GM18907 (cell line): Measurements from ENCODE around the gene CSNK1G2.

Experiments
- ATAC-seq: cut with Tn5 transposase; IDR thresholded peaks from one replicate; pipeline ENCODE4 v1.9.1; 2021; ENCODE audit warnings: mild to moderate bottlenecking, moderate library complexity; ENCODE audit not compliant: unreplicated experiment

The CSNK1G2 gene

DNA sequence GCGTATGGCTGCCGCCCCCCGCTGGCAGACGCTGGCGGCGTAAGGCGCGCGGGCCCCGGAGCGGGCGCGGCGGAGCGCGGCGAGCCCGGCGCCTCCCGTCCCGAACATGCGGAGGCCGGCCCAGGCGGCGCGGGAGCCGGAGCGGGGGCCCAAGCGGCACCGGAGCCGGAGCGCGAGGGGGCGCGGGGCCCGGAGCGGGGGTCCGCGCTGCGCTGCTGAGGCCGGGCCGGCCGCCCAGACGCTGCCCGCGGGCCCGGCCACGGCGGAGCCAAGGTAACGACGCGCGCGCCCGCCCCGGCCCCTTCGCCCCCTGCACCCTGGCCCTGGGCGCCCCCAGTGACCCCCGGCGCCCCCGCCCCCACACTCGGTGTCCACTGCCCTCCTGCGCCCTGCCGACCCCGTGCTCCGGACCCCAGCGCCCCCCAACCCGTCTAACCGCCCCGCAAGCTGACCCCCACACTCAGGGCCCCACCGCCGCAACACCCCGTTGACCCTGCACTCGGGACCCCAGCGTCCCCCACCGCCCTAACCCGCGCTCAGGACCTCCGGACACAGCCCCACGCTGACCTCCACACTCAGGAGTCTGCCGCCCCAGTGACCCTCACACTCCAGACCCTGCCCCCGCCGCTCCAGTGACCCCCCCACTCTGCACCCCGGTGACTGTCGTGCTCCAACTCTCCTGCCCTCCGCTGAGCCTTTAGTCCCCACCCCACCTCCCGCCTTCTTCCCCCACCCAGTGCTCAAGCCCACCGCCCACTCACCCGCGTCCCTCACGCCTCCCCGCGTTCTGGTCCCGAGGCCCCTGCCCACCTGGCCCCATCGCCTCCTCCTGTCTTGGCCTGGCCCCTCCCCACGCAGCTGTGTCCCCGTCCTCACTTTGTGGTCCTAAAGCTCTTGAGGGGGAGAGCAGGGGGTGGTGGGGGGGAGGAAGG, at the start of gene CSNK1G2:
Gene CSNK1G2, plus strand, starts transcription at position 27 of the 932 bp plus-strand sequence. CDS start 28,601 bp downstream, outside the sequence.
- ATAC-seq, result peak; percentile 54

DNA sequence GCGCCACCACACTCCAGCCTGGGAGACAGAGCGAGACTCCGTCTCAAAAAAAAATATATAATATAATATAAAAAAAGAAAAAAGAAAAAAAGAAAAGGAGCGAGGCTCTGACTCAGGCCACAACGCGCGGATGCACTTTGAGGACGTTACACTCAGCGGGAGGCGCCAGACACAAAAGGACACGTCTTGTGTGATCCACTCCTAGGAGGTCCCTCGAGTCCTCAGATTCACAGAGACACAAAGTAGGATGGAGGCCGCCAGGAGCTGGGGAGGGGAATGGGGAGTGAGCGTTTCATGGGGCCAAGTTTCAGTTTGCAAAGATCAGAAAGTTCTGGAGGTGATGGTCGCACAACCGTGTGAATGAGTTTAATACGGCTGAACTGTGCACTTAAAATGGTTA, 47.2 kb upstream of the CSNK1G2 start:
- ATAC-seq, result no peak

DNA sequence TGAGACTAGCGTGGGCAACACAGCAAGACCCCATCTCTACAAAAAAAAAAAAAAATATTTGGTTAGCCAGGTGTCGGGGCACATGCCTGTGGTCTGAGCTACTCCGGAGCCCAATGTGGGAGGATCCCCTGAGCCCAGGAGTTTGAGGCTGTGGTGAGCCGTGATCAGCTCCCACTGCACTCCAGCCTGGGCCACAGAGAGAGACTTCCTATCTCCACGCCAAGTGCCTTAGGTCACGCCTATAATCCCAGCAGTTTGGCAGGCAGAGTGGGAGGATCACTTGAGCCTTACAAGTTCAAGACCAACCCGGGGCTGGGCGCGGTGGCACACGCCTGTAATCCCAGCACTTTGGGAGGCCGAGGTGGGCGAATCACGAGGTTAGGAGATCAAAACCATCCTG, 44.5 kb upstream of the CSNK1G2 start:
- no peak for ATAC-seq

DNA sequence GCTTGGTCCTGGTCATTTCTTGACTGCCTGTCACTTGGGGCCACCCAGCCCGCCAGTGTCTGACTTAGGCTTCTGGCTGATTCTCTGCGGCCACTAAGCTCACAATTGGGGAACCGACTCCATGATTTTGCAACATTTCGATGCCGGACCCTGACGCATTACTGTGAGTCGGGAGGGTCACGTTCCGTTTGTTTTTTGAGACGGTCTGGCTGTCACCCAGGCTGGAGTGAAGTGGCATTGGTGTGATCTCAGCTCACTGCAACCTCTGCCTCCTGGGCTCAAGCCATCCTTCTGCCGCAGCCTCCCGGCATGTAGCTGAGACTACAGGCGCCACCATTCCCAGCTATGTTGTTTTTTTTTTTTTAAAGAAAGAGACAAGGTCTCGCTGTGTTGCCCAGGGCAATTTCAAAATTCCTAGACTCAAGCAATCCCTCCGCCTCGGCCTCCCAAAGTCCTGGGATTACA, 39.0 kb upstream of the CSNK1G2 start:
- no peak for ATAC-seq

DNA sequence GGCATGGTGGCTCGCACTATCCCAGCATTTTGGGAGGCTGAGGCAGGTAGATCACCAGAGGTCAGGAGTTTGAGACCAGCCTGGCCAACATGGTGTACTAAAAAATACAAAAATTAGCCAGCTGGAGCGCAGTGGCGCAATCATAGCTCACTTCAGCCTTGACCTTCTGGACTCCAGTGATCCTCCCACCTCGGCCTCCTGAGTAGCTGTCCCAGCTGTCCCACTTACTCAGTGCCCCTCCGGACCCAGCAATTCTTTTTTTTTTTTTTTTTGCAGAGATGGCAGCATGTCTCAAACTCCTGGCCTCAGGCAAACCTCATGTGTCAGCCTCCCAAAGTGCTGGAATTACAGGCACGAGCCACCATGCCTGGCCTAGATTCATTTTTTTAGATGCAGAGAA, 38.0 kb upstream of the CSNK1G2 start:
- ATAC-seq, result no peak

DNA sequence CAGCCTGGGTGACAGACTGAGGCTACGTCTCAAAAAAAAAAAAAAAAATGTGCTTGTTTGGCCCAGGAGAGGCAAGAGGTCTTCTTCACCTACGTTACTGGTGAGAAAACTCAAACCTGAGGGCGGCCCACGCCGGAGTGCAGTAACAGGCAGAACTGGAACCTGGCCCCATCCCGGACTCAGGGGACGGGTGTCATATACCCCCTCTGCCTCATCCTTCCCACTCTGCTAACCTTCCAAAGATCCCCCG, 36.2 kb upstream of the CSNK1G2 start:
- ATAC-seq, result peak; percentile 2

DNA sequence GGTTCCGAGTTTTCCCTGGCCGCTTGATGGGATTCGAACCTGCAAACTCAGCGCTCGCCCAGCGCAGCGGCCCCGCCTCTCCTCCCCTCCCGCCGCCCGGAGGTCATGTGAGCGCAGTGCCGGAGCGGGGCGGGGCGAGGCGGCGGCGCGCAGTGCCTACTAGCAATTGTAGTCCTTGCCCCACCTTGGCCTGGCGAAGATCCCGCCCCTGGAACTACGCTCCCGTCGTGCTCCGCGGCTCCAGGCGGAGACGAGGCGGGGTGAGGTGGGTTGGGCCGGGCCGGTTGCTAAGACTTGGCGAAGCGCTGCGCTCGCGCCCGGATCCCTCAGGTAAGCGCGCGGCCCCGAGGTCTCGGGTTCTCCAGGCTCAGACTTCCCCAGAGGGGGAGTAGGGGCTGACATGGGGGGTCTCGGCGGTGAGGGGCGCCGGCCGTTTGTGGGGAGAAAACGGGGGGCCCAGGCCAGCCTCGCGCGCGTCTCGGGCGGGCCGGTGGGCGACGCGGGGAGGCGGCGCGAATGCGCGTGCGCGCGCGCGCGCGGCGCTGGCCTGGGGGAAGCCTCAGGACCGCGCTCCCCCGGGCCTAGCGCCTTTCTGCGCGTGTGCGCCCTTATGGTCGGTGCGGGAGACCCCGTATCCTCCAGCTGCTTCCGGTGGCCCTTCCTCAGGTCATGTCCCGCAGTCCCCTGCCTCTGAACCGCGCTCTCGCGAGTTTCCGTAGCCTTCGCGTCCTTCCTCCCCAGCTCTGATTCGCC, 35.7 kb upstream of the CSNK1G2 start, which contains the start of the genes ADAT3 and SCAMP4:
Gene ADAT3, plus strand, starts transcription at position 290 of the 753 bp plus-strand sequence. CDS start 6,649 bp downstream, outside the sequence.
Gene SCAMP4, plus strand, starts transcription at position 290 of the 753 bp plus-strand sequence. CDS start 9,621 bp downstream, outside the sequence.
- ATAC-seq, result peak; percentile 76

DNA sequence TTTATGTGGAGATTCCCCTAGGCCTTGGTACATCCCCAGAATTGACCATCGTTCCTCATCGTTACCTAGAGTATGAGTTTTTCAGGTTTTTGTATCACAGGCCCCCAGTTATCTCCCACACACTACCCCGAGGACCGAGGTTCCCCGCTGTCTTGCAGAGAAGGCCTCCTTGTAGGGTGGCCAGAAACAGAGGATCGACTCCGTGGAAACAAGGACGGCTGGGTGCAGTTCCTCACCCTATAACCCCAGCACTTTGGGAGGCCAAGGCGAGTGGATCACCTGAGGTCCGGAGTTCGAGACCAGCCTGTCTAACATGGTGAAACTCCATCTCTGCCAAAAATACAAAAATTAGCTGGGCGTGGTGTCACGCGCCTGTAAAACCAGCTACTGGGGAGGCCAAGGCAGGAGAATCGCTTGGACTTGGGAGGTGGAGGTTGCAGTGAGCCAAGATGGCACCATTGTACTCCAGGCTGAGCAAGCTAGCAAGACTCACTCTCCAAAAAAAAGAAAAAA, 35.1 kb upstream of the CSNK1G2 start:
- ATAC-seq, result no peak

DNA sequence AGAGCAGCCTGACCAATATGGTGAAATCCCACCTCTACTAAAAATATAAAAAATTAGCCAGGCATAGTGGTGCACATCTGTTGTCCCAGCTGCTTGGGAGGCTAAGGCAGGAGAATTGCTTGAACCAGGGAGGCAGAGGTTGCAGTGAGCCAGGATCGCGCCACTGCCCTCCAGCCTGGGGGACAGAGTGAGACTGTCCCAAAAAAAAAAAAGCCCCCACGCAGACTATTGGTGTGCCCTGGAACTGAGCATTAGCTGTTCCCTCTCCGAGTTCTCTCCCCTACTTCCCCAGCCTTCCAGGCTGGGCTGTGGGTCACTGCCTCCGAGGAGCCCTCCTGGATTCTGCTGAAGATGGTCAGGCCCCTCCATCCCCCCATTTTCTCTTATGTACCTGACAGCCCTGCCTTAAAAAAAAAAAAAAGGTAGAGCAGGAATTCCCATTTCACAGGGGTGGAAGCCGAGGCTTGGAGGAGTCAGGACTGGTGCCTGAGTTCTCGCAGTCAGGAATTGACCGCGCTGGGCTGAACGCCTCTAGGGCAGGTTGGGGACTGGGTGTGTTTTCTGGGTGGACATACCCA, 33.9 kb upstream of the CSNK1G2 start:
- ATAC-seq, result no peak

DNA sequence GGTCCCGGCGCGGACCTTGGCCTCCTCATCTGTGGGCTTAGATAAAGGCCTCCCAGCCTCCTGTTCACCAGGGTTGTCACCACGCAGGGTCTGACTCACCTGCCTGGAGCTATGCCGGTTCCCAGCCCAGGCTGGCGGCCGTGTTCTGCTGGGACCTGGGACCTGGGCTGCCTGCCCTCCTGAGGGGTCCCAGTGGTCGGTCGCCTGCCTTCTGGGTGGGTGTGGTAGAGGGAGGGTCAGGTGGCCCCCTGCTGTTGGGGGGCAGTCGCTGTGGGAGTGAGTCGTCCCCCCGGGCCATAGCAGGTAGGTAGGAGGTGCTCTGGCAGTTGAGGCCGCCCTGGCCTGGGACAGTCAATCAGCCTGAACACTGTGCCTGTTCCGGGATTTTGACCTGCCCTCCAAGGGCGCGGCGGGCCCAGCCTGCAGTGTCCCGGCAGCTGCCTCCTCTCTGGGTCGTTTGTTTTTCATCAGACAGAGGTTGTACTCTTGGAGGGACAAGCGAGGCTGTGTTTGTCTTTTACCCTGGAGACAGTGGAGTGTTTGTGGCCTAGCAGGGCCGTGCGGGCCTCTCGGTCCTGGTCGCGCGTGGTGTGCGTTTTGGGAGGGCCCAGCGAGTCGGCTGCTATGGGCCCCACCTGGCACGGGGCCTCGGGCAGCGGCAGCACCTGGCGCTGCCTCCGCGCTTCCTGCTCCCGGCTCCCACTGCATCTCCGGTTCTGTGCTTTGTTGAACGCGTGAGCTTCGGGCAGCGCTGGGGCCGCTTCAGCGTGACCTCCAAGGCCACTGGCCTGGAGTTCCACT, 33.2 kb upstream of the CSNK1G2 start:
- ATAC-seq, result no peak

DNA sequence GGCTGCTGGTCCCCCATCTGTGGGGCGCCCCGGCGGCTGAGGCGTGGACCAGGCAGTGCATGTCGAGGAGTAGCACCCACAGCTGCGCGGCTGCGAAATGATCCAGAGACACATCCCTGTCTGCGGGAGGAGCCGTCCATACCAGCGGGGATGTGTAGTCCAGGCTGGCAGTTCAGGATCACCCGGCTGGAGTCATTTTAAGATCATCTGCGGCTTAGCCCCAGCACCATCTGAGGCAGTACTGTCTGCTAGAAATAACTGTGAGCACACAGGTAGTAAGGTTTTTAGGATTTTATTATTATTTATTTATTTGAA, 32.7 kb upstream of the CSNK1G2 start:
- ATAC-seq, result no peak

DNA sequence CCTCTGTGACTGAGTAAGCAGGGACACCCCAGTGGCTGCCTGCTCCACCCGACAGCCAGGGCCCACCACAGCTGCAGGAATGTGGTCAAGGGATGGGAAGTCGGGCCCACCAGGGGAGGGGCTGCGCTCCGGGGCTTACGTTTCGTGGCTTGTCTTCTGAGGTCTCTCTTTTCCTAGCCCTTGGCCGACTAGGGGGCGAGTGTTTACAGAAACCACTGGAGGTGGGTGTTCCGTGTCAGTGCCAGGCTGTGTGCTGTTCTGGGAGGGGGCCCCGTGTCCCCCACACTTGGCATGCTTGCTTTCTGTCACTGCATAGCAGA, 31.3 kb upstream of the CSNK1G2 start:
- ATAC-seq, result no peak

DNA sequence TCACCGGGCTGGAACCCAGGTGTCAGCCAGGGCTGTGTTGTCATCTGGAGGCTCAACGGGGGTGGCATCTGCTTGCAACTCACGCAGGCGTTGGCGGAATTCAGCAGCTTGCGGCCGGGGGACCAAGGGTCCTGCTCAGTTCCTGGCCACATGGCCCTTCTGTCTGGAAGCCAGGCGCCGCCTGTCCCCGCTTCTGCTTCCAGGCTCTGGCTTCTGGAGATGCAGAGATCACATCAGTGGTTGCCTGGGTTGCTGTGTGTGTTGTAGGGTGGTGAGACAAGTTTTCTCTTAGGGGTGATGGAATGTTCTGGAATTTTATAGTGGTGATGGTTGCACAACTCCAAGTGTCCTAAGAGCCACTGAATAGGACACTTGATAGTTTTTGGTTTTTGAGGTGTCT, 30.8 kb upstream of the CSNK1G2 start:
- ATAC-seq, result no peak

DNA sequence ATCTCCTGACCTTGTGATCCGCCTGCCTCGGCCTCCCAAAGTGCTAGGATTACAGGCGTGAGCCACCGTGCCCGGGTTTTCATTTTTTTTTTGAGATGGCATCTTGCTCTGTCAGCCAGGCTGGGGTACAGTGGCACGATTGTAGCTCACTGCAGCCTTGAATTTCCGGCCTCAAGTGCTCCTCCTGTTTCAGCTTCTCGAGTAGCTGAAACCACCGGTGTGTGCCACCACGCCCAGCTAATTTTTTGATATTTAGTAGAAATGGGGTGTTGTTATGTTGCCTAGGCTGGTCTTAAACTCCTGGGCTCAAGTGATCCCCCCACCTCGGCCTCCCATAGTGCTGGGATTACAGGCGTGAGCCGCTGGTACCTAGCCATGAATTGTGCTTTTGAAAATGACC, 29.9 kb upstream of the CSNK1G2 start:
- no peak for ATAC-seq

DNA sequence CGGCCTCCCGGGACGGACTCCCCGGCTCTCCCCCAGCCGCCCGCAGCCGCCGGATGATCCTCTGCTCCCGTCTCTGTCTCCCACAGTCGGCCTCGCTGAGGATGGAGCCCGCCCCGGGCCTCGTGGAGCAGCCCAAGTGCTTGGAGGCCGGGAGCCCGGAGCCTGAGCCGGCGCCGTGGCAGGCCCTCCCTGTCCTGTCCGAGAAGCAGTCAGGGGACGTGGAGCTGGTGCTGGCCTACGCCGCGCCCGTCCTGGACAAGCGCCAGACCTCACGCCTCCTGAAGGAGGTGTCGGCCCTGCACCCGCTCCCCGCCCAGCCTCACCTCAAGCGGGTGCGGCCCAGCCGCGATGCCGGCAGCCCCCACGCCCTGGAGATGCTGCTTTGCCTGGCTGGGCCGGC, 29.0 kb upstream of the CSNK1G2 start:
- ATAC-seq, result no peak

DNA sequence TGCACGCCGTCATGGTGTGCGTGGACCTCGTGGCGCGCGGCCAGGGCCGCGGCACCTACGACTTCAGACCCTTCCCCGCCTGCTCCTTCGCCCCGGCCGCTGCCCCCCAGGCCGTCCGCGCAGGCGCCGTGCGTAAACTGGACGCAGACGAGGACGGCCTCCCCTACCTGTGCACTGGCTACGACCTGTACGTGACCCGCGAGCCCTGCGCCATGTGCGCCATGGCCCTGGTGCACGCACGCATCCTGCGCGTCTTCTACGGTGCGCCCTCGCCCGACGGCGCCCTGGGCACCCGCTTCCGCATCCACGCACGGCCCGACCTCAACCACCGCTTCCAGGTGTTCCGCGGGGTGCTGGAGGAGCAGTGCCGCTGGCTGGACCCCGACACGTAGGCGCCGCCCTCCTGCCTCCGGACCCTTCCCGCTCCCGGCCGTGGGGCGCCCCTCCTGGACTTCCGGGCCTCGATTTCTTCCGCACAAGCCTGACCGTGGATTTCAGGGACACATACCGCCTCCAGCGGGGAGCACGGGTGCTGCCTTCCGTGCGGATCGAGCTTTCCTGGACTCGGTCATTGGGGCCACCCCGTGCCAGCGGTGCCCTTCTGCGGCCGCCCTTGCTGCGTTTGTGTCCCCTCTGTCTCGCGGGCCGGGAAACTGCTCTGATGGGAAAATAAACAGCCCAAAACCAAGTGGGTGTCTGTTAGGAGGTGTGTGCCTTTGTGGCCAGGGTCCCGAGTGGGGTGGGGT, 28.0 kb upstream of the CSNK1G2 start:
- no peak for ATAC-seq

DNA sequence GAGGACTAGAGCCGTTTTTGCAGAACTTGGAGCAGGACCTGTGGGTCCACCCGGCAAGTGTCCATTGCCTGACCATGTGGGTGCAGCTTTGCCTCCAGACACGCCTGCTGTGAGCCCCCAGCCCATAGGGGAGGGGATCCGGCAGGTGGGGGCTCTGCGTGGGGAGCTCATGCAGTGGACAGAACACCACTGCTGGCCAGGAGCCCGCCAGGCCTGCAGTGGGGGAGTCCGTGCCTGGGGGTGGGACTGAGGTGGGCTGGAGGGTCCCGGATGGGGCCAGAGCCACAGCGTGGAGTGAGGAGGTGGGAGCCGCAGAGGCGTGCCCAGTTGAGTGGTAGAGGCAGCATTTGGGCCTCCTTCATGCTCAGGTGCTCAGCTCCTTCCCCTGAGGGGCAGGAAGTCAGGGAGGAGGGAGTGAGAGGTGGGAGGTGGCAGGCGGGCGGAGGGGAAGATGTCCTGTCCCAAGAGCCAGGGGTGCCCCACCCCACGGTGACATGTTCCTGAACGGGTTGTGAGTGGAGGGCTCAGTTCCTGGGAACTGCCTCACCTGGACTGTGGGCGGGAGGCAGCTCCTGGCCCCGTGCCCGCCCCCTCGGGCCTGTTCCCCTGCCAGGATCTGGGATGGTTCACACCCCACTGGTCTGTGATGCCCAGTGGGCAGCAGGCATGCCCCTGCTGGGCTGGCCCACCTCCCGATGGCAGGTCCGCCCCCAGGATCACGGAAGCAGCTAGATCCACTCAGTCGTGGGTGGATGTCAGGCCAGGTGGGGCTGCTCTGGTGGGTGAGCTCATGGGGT, 27.0 kb upstream of the CSNK1G2 start:
- no peak for ATAC-seq

DNA sequence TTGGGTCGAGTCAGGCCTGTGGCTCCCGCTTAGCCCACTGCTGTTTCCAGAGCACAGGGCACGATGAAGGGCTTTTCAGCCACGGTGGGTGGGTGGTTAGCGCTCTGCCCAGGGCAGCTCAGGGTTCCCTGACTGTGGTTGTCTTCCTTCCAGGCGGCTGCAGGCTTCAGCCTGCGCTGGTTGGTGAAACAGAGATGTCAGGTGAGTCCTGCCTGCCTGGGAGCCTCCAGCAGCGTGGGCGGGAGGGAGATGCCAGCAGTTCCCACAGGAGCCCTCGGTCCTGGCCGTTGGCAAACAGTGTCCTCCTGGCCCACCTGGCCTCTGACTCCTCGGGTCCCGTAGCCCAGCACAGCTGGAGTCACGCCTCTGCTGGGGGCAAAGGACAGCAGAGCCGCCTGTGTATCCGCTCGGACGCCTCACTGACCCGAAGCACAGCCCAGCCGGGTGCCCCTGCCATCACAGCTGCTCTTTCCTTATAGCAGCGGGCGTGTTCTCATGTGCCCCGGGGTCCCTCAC, 26.1 kb upstream of the CSNK1G2 start:
- no peak for ATAC-seq

DNA sequence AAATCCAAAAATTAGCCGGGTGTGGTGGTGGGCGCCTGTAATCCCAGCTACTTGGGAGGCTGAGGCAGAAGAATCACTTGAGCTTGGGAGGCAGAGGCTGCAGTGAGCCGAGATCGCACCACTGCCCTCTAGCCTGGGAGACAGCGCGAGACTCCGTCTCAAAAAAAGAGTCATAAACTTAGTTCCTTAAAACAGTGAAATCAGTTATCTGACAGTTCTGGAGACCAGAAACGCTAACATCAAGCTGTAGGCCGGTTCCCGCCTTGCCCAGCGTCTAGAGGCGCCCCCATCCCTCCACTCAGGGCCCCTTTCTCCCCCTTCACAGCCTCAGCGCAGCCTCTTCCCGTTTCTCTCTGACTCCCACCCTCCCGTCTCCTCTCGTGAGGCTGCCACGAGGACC, 23.8 kb upstream of the CSNK1G2 start:
- no peak for ATAC-seq
